GM13976 (cell line): ENCODE results near the gene RHOBTB1.

ENCODE experiments used
- DNase-seq: peaks from one replicate; pipeline ENCODE4 v3.0.0; 2012; ENCODE audit warnings: low spot score
- CTCF ChIP-seq: IDR thresholded peaks from 2 replicates; pipeline ENCODE4 v1.5.1; 2012; ENCODE audit warnings: borderline replicate concordance, mild to moderate bottlenecking; ENCODE audit not compliant: insufficient read depth; ENCODE audit errors: extremely low read depth, missing control alignments, control extremely low read depth
- in situ Hi-C: fragments of 300-500 bp; cut with MboI; formaldehyde crosslinking; loops from one replicate; pipeline ENCODE4 v1.12.0; 2022; ENCODE audit warnings: low sequenced_read_pairs, mixed read lengths, inconsistent platforms; ENCODE audit not compliant: unreplicated experiment

RHOBTB1 gene

GRCh38 chr10:60853107-60853506, 90.9 kb downstream of the RHOBTB1 start:
- TF ChIP-seq CTCF = no peak
- no peak for DNase-seq
- in situ Hi-C loops = no loop called here

GRCh38 chr10:60849740-60850139, 94.2 kb downstream of the RHOBTB1 start:
- TF ChIP-seq CTCF = no peak
- no peak for DNase-seq
- in situ Hi-C loops = no loop called here

GRCh38 chr10:60849217-60849616, 94.8 kb downstream of the RHOBTB1 start:
- no peak for DNase-seq
- in situ Hi-C loops = no loop called here
- TF ChIP-seq CTCF = no peak

GRCh38 chr10:60848680-60849079, 95.3 kb downstream of the RHOBTB1 start:
- TF ChIP-seq CTCF = no peak
- in situ Hi-C loops = no loop called here
- DNase-seq = no peak

GRCh38 chr10:60848126-60848525, 95.9 kb downstream of the RHOBTB1 start:
- in situ Hi-C loops = no loop called here
- no peak for TF ChIP-seq CTCF
- no peak for DNase-seq

- in situ Hi-C loops = no loop called here
- no peak for DNase-seq
- TF ChIP-seq CTCF = no peak
These were observed 97.8 kb downstream of the RHOBTB1 start for GRCh38 chr10:60846173-60846572.

GRCh38 chr10:60845038-60845437, 98.9 kb downstream of the RHOBTB1 start:
- DNase-seq = no peak
- no peak for TF ChIP-seq CTCF
- in situ Hi-C loops = no loop called here
